ENCODE data around the gene IWS1. TPM values are rescaled to one million over a fixed set of nuclear protein-coding genes. Genes with fewer than 3 reads are reported as not detected.

The IWS1 gene
- total RNA-seq, 2 experiments from 2014 or later = 49.2 to 56.9 TPM

- Histone ChIP-seq H3K36me3 (ENCODE audit: insufficient read depth, low read length) (no peaks in the 10 kb centered on the region), H3K9me2 (ENCODE audit: insufficient read depth, low read length) (no peaks in the 10 kb centered on the region), H3K27ac (ENCODE audit: low read depth, low read length, poor library complexity, severe bottlenecking) (no peak overlapping the region), H4K20me1 (ENCODE audit: insufficient read depth, low read length) (no peaks in the 10 kb centered on the region), H3K4me3 (ENCODE audit: low read depth, low read length, poor library complexity, severe bottlenecking) (no peak overlapping the region), H3K9me3 (ENCODE audit: low read length) (no peaks in the 10 kb centered on the region), H3K79me2 (ENCODE audit: insufficient read depth, low read depth, low read length) (no peaks in the 10 kb centered on the region), H3K4me1 (ENCODE audit: insufficient read depth, low read length, poor library complexity, severe bottlenecking) (no peaks in the 10 kb centered on the region), H2AFZ (ENCODE audit: low read length) (no peak overlapping the region), H3K4me2 (ENCODE audit: low read length) (no peak overlapping the region)
- ChIA-PET POLR2A (no interaction called here), CTCF (ENCODE audit: unreplicated experiment) (no interaction called here)
- no TSS peak for BruUV-seq (replicated peaks)
- TF ChIP-seq CTCF (conservative IDR thresholded peaks at IDR 0.05; ENCODE audit: low read length) (no peak), EZH2phosphoT487 (IDR thresholded peaks at IDR 0.05; ENCODE audit: borderline replicate concordance, low read depth, low read length) (no peak)
- DNase-seq (ENCODE audit: low spot score) = no peak
- intact Hi-C loops (cut with micrococcal nuclease; ENCODE audit: unreplicated experiment) = no loop called here
Observed at GRCh38 chr2:127439343-127439742, 86.9 kb downstream of the IWS1 start.

- CTCF ChIA-PET (ENCODE audit: unreplicated experiment) = no interaction called here
- no peak overlapping the region for H3K4me2 ChIP-seq (ENCODE audit: low read length)
- POLR2A ChIA-PET = no interaction called here
Observed at GRCh38 chr2:127437781-127438726, 88.2 kb downstream of the IWS1 start.

More at GRCh38 chr2:127437781-127438726, 88.2 kb downstream of the IWS1 start:
- Histone ChIP-seq H3K9me3 (ENCODE audit: low read length) (no peaks in the 10 kb centered on the region), H4K20me1 (ENCODE audit: insufficient read depth, low read length) (no peaks in the 10 kb centered on the region), H2AFZ (ENCODE audit: low read length) (no peak overlapping the region), H3K9me2 (ENCODE audit: insufficient read depth, low read length) (no peaks in the 10 kb centered on the region), H3K79me2 (ENCODE audit: insufficient read depth, low read depth, low read length) (no peaks in the 10 kb centered on the region), H3K4me3 (ENCODE audit: low read depth, low read length, poor library complexity, severe bottlenecking) (no peak overlapping the region), H3K36me3 (ENCODE audit: insufficient read depth, low read length) (no peaks in the 10 kb centered on the region), H3K27ac (ENCODE audit: low read depth, low read length, poor library complexity, severe bottlenecking) (no peak overlapping the region), H3K4me1 (ENCODE audit: insufficient read depth, low read length, poor library complexity, severe bottlenecking) (no peaks in the 10 kb centered on the region)
- DNase-seq (ENCODE audit: low spot score) = no peak
- TF ChIP-seq EZH2phosphoT487 (IDR thresholded peaks at IDR 0.05; ENCODE audit: borderline replicate concordance, low read depth, low read length) (no peak), CTCF (conservative IDR thresholded peaks at IDR 0.05; ENCODE audit: low read length) (no peak)
- no TSS peak for BruUV-seq (replicated peaks)
- intact Hi-C loops (cut with micrococcal nuclease; ENCODE audit: unreplicated experiment) = no loop called here

All from OCI-LY7 (cell line).